NK-92 (cell line): Measurements from ENCODE around the gene ACOT11.

Source experiments
- DNase-seq: peaks from one replicate; lab custom pipeline; 2025; ENCODE audit not compliant: unreplicated experiment; lab: John Stamatoyannopoulos, UW

The ACOT11 gene

DNA sequence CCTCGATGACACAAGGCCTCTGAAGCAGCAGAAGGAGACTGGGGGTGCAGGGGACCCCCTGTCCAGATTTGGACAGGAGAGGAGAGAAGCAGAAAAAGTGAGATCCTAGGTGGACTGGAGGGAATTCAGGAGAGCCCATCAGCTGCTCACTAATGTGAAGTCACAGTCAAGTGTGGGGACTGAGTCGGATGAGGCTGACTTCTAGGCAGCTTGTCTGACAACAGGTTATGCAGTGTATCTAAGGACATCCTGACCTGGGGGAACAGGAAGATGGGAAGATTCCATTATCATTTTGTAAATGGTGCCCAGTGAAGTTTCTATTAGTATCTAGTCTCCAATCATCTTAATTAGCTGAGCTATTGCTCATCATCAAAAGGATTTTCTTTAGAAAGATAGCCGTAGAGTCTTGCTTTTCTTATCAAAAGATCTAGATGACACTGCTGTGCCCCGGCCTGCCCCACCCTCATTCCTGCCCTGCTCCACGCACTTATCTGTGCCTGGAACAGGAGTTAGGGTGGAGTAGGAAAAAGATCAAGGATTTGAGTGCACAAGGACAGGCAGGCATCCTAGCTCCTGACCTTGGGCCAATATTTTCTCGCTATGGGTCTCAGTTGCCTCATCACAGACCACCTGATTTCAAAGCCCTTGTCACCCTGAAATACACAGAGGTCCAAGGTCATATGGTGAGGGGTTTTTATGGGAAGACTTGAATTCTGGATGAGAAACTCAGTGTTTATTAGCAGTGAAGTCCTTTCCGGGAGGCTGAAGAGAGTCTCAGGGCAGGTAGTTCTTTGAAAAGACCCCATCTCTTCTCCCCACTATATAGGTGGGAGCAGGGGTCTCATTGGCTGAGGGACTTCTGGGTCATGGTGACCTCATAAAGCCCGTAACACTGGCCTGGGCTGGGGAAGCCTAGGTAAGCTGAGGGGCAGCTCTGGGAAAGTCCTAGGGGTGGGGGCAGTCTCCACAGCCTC lies 93.1 kb downstream of the ACOT11 start, which contains the start of gene MROH7:
TSS of gene MROH7 (plus strand) at position 924 of the 974 bp plus-strand sequence. CDS start 11,141 bp downstream, outside the sequence.
- DNase-seq, result no peak

- DNase-seq, result no peak
These were observed 95.7 kb downstream of the ACOT11 start for GRCh38 chr1:54643736-54644135.

- DNase-seq, result no peak
These were observed 98.0 kb downstream of the ACOT11 start for GRCh38 chr1:54645806-54646676.

- no peak for DNase-seq
These were observed 101.3 kb downstream of the ACOT11 start for GRCh38 chr1:54649130-54649898.

DNA sequence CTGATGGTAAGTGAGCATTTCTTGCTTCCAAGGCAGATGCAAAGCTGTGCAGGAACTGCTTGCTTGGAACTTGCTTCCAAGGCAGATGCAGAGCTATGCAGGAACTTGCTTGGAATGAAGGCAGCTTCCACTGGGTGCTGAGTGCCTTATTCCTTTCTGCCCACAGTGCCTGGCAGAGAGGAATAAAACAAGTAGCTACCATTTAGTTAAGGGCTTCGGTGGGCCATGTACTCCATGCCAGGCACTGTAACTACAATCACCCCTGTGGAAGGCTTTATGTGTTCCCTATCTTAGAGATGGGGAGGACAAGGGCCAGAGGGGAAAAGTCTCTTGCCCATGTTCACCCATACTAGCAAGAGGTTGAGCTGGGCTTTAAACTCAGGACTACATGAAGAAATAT lies 101.9 kb downstream of the ACOT11 start:
- DNase-seq, result no peak

GRCh38 chr1:54650417-54650816 lies 102.4 kb downstream of the ACOT11 start:
- DNase-seq, result no peak

- no peak for DNase-seq
These were observed 103.6 kb downstream of the ACOT11 start for GRCh38 chr1:54651608-54652007.

GRCh38 chr1:54652168-54652567 lies 104.1 kb downstream of the ACOT11 start:
- no peak for DNase-seq

DNA sequence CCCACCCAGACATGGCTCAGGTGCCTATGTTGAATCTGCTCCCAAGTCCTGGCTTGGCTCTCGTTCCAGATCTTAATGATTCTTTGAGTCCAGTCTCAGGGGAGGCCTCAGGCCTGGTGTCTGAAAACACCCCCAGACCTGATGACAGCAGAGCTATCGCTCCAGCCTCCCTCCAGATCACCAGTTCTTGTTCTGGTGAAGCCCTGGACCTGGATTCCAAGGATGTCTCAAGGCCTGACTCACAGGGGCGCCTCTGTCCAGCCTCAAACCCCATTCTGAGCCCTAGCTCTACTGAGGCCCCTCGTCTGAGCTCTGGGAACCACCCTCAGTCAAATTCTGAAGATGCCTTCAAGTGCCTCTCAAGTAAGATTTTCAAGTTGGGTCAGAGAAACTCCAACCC lies 105.0 kb downstream of the ACOT11 start:
- no peak for DNase-seq

DNA sequence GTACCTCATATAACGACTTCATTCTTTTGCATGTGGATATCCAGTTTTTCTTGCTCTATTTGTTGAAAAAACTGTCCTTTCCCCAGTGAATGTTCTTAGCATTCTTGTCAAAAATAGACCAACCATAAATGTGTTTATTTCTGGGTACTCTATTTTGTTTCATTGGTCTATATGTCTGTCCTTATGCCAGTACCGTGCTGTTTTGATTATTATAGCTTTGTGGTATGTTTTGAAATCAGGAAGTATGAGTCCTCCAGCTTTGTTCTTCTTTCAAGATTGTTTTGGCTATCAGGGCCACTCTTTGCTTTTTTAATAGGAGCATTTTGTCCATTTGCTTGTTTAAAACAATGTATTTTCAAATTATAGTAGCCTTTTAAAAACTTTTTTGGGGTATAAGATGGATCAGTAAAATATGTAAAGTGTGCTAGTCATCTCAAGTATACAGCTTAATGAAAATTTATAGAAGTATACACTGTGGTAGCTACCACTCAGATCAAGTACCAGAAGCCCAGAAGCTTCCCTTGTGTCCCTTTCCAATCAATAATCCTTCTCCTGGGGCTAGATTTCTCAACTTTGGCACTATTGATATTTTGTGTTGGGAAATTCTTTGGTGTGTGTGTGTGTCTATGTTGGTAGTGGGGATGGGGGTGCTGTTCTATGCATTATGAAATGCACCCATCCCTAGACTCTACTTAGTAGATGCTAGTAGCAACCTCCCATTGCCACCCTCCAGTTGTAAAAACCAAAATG lies 110.3 kb downstream of the ACOT11 start:
- DNase-seq, result no peak
